ENCODE data around the gene SERPINA6. TPM values are rescaled to one million over a fixed set of nuclear protein-coding genes. Genes with fewer than 3 reads are reported as not detected.
"Not testable (repeated sequence)": the region's sequence is repeated elsewhere in the genome, so short reads cannot be mapped to it uniquely, and the experiment has no call there.

The SERPINA6 gene
- 1.1 TPM for total RNA-seq
- long read RNA-seq, partial matches to known transcripts: 0 of 2 reads
- long read RNA-seq, other reads (novel, unspliced or antisense): 0 of 2 reads

GRCh38 chr14:94322648-94323570 lies at the start of gene SERPINA6:
Gene SERPINA6 (minus strand): TSS chr14:94323336. CDS start chr14:94314648, 8,688 bp downstream.
- intact Hi-C loops (cut with DNase I): no loop called here
- ATAC-seq (peak in 1 of 2 donors; percentile 18), DNase-seq (no peak)
- Histone ChIP-seq H3K27ac (no peak within 1 kb of the TSS), H3K36me3 (no peaks in the 10 kb centered on the region), H3K27me3 (ENCODE audit: low read depth) (no peaks in the 10 kb centered on the region), H3K4me1 (no peaks in the 10 kb centered on the region), H3K9me3 (no peaks in the 10 kb centered on the region), H3K4me3 (no peak within 1 kb of the TSS)
- no peak for TF ChIP-seq CTCF (IDR thresholded peaks at IDR 0.05)

DNA sequence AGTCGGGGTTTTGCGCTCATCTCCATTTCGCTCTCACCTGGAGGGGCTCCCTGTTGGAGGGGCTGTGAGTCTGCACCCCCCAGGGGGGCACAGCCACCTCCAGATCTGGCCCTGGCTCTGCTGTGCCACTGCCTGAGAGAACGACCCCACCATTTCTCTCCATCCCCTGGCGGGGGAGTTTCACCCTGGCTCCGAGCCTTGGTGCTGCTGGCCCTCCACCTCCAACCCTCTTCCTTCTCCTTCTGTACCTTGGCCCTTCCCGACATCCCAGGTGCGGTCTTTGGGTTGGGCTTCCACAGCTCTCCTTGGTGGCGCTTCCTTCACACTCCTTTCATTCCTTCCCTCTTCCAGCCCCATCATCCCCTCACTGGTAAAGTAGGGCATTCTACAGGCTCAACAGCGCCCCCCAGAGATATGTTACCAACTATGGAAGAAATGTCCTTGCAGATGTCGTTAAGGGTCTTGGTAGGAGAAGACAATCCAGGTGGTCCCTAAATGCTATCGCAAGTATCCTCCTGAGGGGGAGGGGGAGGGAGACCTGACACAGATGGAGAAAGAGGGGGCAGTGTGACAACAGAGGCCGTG lies 49.0 kb upstream of the SERPINA6 start:
- no peaks in the 10 kb centered on the region for H3K9me3 ChIP-seq
- ATAC-seq: no peak
- no peaks in the 10 kb centered on the region for H3K4me1 ChIP-seq
- no peak for TF ChIP-seq CTCF (IDR thresholded peaks at IDR 0.05)
- intact Hi-C loops (cut with DNase I): no loop called here
- no peak overlapping the region for H3K27ac ChIP-seq
- no peaks in the 10 kb centered on the region for H3K27me3 ChIP-seq (ENCODE audit: low read depth)
- no peaks in the 10 kb centered on the region for H3K36me3 ChIP-seq
- H3K4me3 ChIP-seq: no peak overlapping the region
- DNase-seq: no peak

DNA sequence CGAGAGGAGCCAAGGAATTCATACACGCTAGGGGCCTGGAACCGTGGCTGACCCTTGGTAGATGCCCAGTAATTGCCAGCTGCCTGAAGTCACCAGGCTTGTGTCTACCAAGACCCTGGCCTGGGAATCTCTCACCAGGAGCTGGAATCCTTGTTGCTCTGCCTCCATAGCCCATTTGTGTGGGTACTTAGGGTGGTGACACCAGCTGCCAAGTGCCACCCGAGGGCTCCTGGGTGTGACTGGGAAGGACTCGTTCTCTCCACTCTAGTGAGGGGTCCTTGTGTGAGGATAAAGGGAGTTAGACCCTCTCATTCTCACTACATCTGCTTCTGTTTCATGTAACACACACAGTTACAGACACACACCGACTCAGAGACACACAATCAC lies 47.4 kb upstream of the SERPINA6 start:
- Histone ChIP-seq H3K4me3 (no peak overlapping the region), H3K27me3 (ENCODE audit: low read depth) (no peaks in the 10 kb centered on the region), H3K27ac (no peak overlapping the region), H3K4me1 (no peaks in the 10 kb centered on the region), H3K9me3 (no peaks in the 10 kb centered on the region), H3K36me3 (no peaks in the 10 kb centered on the region)
- intact Hi-C loops (cut with DNase I): no loop called here
- TF ChIP-seq CTCF (IDR thresholded peaks at IDR 0.05): no peak
- DNase-seq (no peak), ATAC-seq (no peak)

GRCh38 chr14:94369766-94370523 lies 46.8 kb upstream of the SERPINA6 start:
- H3K9me3 ChIP-seq; H3K4me1 ChIP-seq; H3K4me3 ChIP-seq; H3K27ac ChIP-seq; H3K36me3 ChIP-seq; ATAC-seq; H3K27me3 ChIP-seq (ENCODE audit: low read depth); intact Hi-C loops (cut with DNase I): not testable (repeated sequence)
- peak; percentile 32 for DNase-seq

DNA sequence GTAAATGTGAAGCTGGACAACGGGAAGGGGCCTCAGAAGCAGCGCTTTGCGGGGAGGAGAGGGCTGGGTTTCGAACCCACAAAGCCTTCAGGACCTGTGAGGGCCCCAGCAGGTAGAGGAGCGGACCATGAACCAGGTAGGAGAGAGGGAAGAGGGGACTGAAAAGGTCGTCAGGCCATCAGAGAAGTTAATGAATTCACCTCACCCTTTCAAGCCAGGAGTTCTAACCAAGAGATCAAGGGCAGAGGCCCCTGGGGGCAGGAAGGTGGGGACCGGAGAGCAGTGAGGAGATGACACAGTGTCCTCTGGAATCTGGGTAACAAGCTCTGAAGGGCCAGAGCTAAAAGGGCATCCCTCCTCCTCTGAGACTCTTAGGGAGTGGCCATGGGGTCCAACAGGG lies 45.8 kb upstream of the SERPINA6 start:
- no peaks in the 10 kb centered on the region for H3K36me3 ChIP-seq
- no peak for ATAC-seq
- no peak for TF ChIP-seq CTCF (IDR thresholded peaks at IDR 0.05)

More for the DNA sequence above, 45.8 kb upstream of the SERPINA6 start:
- intact Hi-C loops (cut with DNase I): no loop called here
- no peak overlapping the region for H3K4me3 ChIP-seq
- H3K9me3 ChIP-seq: no peaks in the 10 kb centered on the region
- no peak overlapping the region for H3K27ac ChIP-seq
- DNase-seq: no peak
- no peaks in the 10 kb centered on the region for H3K27me3 ChIP-seq (ENCODE audit: low read depth)
- H3K4me1 ChIP-seq: no peaks in the 10 kb centered on the region
